Right kidney (tissue), 1 donor: ENCODE data around the gene NPB.

Experiments used
- DNase-seq: peaks from one replicate; pipeline ENCODE4 v3.0.0-alpha.2; 2016

Gene NPB

GRCh38 chr17:81939881-81940385 is 37.9 kb downstream of the NPB start:
- no peak for DNase-seq

GRCh38 chr17:81940538-81941483 is 38.8 kb downstream of the NPB start:
- no peak for DNase-seq

- DNase-seq = no peak
Observed at GRCh38 chr17:81941484-81942166, 39.6 kb downstream of the NPB start.

GRCh38 chr17:81942167-81942553 is 40.1 kb downstream of the NPB start:
- DNase-seq = no peak

- DNase-seq = no peak
Observed at GRCh38 chr17:81944858-81945257, 42.8 kb downstream of the NPB start.

GRCh38 chr17:81947189-81947588 is 45.2 kb downstream of the NPB start, which contains the start of gene MYADML2:
TSS of gene MYADML2 (minus strand) at chr17:81947233. CDS start at chr17:81941741, 5,492 bp downstream.
- no peak for DNase-seq

GRCh38 chr17:81948635-81949378 is 46.8 kb downstream of the NPB start:
- DNase-seq = no peak

GRCh38 chr17:81950501-81950900 is 48.5 kb downstream of the NPB start:
- DNase-seq = no peak

- no peak for DNase-seq
Observed at GRCh38 chr17:81951785-81952684, 50.0 kb downstream of the NPB start.
